ENCODE data around the gene OR56A1. TPM values are rescaled to one million over a fixed set of nuclear protein-coding genes. Genes with fewer than 3 reads are reported as not detected.
A peak's percentile ranks its signal among the peaks of the same experiment; 100 is the strongest.

Gene OR56A1
- total and polyA plus RNA-seq, 3 experiments from 2014 or later = not detected

GRCh38 chr11:6055569-6055968, 25.0 kb upstream of the OR56A1 start:
- H3K27me3 ChIP-seq (ENCODE audit: insufficient read depth, low read length, poor library complexity, severe bottlenecking) = no peaks in the 10 kb centered on the region
- Mint-ChIP-seq H3K36me3 (no peaks in the 10 kb centered on the region), H3K27me3 (peaks cover 16 to 29% of the 10 kb centered on the region in 2 donors), H3K27ac (no peak overlapping the region), H3K4me3 (no peak overlapping the region), H3K9me3 (no peaks in the 10 kb centered on the region), H3K4me1 (no peaks in the 10 kb centered on the region)
- no peaks in the 10 kb centered on the region for H3K36me3 ChIP-seq (ENCODE audit: insufficient read depth, low read length)
- no peak for DNase-seq
- no peaks in the 10 kb centered on the region for H3K4me1 ChIP-seq (ENCODE audit: insufficient read depth, low read length)
- no peak overlapping the region for H3K27ac ChIP-seq (ENCODE audit: low read depth, low read length)
- H3K4me3 ChIP-seq (ENCODE audit: low read length) = no peak overlapping the region
- H3K9me3 ChIP-seq (ENCODE audit: low read length) = no peaks in the 10 kb centered on the region
- POLR2A ChIA-PET = no interaction called here
- CTCF ChIA-PET = no interaction called here

DNA sequence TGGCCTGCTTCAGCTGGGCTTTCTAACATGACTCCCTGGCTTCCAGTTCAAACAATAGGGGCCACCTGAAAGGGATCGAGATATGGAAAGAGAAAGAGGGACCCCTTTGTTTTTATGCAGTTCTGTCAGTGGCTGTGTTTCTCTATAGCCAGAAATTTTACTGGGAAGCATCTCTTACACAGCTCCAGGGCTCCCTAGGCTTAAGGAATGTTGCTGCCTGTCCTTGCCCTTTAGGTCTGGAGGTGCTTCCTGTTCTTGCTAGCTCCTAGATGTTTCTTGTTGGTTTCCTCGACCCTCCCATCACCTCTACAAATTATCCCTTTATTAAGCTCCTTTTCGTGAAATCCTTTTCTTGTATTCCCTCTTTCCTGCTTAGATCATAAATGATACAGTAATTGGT, 21.8 kb upstream of the OR56A1 start:
- Histone ChIP-seq H3K27me3 (ENCODE audit: insufficient read depth, low read length, poor library complexity, severe bottlenecking) (no peaks in the 10 kb centered on the region), H3K4me3 (ENCODE audit: low read length) (no peak overlapping the region), H3K4me1 (ENCODE audit: insufficient read depth, low read length) (no peaks in the 10 kb centered on the region), H3K9me3 (ENCODE audit: low read length) (no peaks in the 10 kb centered on the region), H3K27ac (ENCODE audit: low read depth, low read length) (no peak overlapping the region), H3K36me3 (ENCODE audit: insufficient read depth, low read length) (no peaks in the 10 kb centered on the region)
- H3K27ac Mint-ChIP-seq = no peak overlapping the region
- ChIA-PET CTCF (no interaction called here), POLR2A (no interaction called here)
- H3K36me3 Mint-ChIP-seq = no peaks in the 10 kb centered on the region
- no peak for DNase-seq
- H3K4me3 Mint-ChIP-seq = no peak overlapping the region
- peaks cover 12 to 46% of the 10 kb centered on the region in 2 donors for H3K27me3 Mint-ChIP-seq
- H3K9me3 Mint-ChIP-seq = no peaks in the 10 kb centered on the region
- H3K4me1 Mint-ChIP-seq = no peaks in the 10 kb centered on the region

DNA sequence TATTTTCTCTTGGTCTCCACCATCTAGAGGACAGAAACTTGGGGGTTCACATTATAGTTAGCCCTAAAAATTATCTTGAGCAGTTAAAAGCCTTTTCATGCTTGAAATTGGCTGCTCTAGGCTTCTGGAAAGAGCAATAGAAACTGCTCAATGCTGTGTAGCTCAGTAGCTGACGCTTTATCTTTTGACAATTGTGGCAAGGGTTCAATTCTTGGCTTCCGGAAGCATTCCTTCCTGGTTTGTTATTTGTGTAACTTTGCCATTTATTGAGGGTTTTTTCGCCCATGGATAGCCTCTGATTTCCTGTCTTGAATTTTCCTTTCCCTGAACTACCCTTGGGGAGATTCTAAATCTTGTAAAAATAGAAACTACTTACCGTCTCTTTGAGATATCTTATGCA, 10.3 kb upstream of the OR56A1 start:
- Histone ChIP-seq H3K4me3 (ENCODE audit: low read length) (no peak overlapping the region), H3K9me3 (ENCODE audit: low read length) (no peaks in the 10 kb centered on the region), H3K4me1 (ENCODE audit: insufficient read depth, low read length) (no peaks in the 10 kb centered on the region), H3K27me3 (ENCODE audit: insufficient read depth, low read length, poor library complexity, severe bottlenecking) (no peaks in the 10 kb centered on the region), H3K27ac (ENCODE audit: low read depth, low read length) (no peak overlapping the region), H3K36me3 (ENCODE audit: insufficient read depth, low read length) (no peaks in the 10 kb centered on the region)
- CTCF ChIA-PET = no interaction called here
- Mint-ChIP-seq H3K36me3 (no peaks in the 10 kb centered on the region), H3K4me3 (no peak overlapping the region), H3K27ac (no peak overlapping the region), H3K9me3 (no peaks in the 10 kb centered on the region), H3K4me1 (no peaks in the 10 kb centered on the region), H3K27me3 (peaks cover 0 to 35% of the 10 kb centered on the region in 2 donors)
- no peak for DNase-seq
- POLR2A ChIA-PET = interaction anchor here (0.6 kb wide), 1 partner anchor 333 kb away, joined by 4 read pairs; no protein-coding TSS in a partner anchor

- Mint-ChIP-seq H3K27ac (no peak overlapping the region), H3K4me3 (no peak overlapping the region), H3K36me3 (no peaks in the 10 kb centered on the region), H3K4me1 (no peaks in the 10 kb centered on the region), H3K9me3 (no peaks in the 10 kb centered on the region), H3K27me3 (peaks cover 3 to 36% of the 10 kb centered on the region in 2 donors)
- CTCF ChIA-PET = no interaction called here
- H3K4me3 ChIP-seq (ENCODE audit: low read length) = no peak overlapping the region
- POLR2A ChIA-PET = no interaction called here
- H3K9me3 ChIP-seq (ENCODE audit: low read length) = no peaks in the 10 kb centered on the region
- no peaks in the 10 kb centered on the region for H3K36me3 ChIP-seq (ENCODE audit: insufficient read depth, low read length)
- no peak overlapping the region for H3K27ac ChIP-seq (ENCODE audit: low read depth, low read length)
- H3K27me3 ChIP-seq (ENCODE audit: insufficient read depth, low read length, poor library complexity, severe bottlenecking) = peaks cover 5% of the 10 kb centered on the region
- no peak for DNase-seq
- no peaks in the 10 kb centered on the region for H3K4me1 ChIP-seq (ENCODE audit: insufficient read depth, low read length)
Measured at GRCh38 chr11:6027501-6027900, 3.1 kb downstream of the OR56A1 start.

DNA sequence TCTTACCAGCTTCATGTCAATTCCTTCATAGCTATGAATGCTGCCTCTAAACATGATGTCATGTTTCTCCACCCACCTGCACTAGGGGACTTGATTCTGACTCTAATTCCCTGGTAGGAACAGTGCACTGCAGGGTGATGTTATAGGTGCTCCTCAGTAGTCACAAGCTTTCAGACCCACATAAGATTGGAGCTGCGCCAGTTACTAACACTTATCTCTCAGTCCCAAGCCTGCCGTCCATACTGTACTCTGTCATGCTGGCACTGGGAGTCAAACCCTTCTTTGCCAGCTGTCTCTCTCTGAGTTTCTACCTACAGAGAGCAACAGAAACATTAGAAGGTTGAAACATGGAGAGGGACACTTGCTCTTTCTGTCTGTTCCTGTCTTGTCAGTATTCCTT, 5.5 kb downstream of the OR56A1 start:
- H3K4me3 Mint-ChIP-seq = no peak overlapping the region
- ChIA-PET CTCF (no interaction called here), POLR2A (no interaction called here)
- Histone ChIP-seq H3K4me1 (ENCODE audit: insufficient read depth, low read length) (no peaks in the 10 kb centered on the region), H3K4me3 (ENCODE audit: low read length) (no peak overlapping the region), H3K9me3 (ENCODE audit: low read length) (no peaks in the 10 kb centered on the region), H3K27ac (ENCODE audit: low read depth, low read length) (no peak overlapping the region), H3K27me3 (ENCODE audit: insufficient read depth, low read length, poor library complexity, severe bottlenecking) (peaks cover 5% of the 10 kb centered on the region), H3K36me3 (ENCODE audit: insufficient read depth, low read length) (no peaks in the 10 kb centered on the region)
- H3K27me3 Mint-ChIP-seq = peaks cover 3 to 42% of the 10 kb centered on the region in 2 donors
- H3K36me3 Mint-ChIP-seq = no peaks in the 10 kb centered on the region
- no peak overlapping the region for H3K27ac Mint-ChIP-seq
- H3K9me3 Mint-ChIP-seq = no peaks in the 10 kb centered on the region
- H3K4me1 Mint-ChIP-seq = no peaks in the 10 kb centered on the region
- no peak for DNase-seq

DNA sequence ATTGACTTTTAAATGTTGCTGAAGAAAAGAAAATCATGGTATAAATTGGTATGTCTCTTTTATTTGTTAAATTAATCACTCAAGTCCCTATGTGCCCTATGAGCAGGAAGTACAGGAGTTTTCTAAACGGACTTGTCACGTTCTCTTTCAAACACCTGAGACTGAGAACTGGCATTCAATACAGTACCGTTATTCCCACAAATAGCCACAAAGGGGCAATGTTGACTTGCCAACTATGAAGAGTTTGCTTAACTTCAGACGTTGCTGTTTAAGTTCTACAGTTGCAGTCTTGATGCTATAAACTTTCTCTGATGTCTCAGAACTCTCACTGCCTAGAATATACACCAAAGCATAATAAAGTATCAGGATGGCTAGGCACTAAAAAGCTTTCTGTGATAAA, 7.6 kb downstream of the OR56A1 start:
- ChIA-PET POLR2A (no interaction called here), CTCF (interaction anchor here (0.8 to 2.7 kb wide), 4 partner anchors 292 to 340 kb away, joined by 3 to 7 read pairs (median 4); no protein-coding TSS in a partner anchor)
- H3K9me3 Mint-ChIP-seq = no peaks in the 10 kb centered on the region
- no peaks in the 10 kb centered on the region for H3K36me3 Mint-ChIP-seq
- H3K27ac Mint-ChIP-seq = no peak overlapping the region
- no peak overlapping the region for H3K27ac ChIP-seq (ENCODE audit: low read depth, low read length)
- DNase-seq = peak in 2 of 5 donors; percentile 9 to 15
- no peaks in the 10 kb centered on the region for H3K4me1 Mint-ChIP-seq
- no peak overlapping the region for H3K4me3 Mint-ChIP-seq
- no peaks in the 10 kb centered on the region for H3K36me3 ChIP-seq (ENCODE audit: insufficient read depth, low read length)
- H3K4me1 ChIP-seq (ENCODE audit: insufficient read depth, low read length) = no peaks in the 10 kb centered on the region
- peaks cover 9 to 42% of the 10 kb centered on the region in 2 donors for H3K27me3 Mint-ChIP-seq
- H3K27me3 ChIP-seq (ENCODE audit: insufficient read depth, low read length, poor library complexity, severe bottlenecking) = peaks cover 5% of the 10 kb centered on the region
- no peaks in the 10 kb centered on the region for H3K9me3 ChIP-seq (ENCODE audit: low read length)
- no peak overlapping the region for H3K4me3 ChIP-seq (ENCODE audit: low read length)

GRCh38 chr11:6013042-6013441, 17.5 kb downstream of the OR56A1 start:
- no peaks in the 10 kb centered on the region for H3K4me1 ChIP-seq (ENCODE audit: insufficient read depth, low read length)
- CTCF ChIA-PET = interaction anchor here (1.5 kb wide), 1 partner anchor 9 kb away, joined by 3 read pairs; no protein-coding TSS in a partner anchor
- H3K4me3 ChIP-seq (ENCODE audit: low read length) = no peak overlapping the region
- POLR2A ChIA-PET = no interaction called here
- no peak for DNase-seq
- H3K27ac Mint-ChIP-seq = peak overlapping the region in 1 of 8 donors; percentile 10
- peaks cover 18 to 41% of the 10 kb centered on the region in 2 donors for H3K27me3 Mint-ChIP-seq
- no peaks in the 10 kb centered on the region for H3K36me3 ChIP-seq (ENCODE audit: insufficient read depth, low read length)
- H3K27me3 ChIP-seq (ENCODE audit: insufficient read depth, low read length, poor library complexity, severe bottlenecking) = no peaks in the 10 kb centered on the region
- H3K9me3 Mint-ChIP-seq = peaks cover 14 to 18% (median 17%) of the 10 kb centered on the region in 5 donors
- no peak overlapping the region for H3K27ac ChIP-seq (ENCODE audit: low read depth, low read length)
- no peak overlapping the region for H3K4me3 Mint-ChIP-seq
- H3K9me3 ChIP-seq (ENCODE audit: low read length) = no peaks in the 10 kb centered on the region
- peaks cover 0 to 19% (median 0%) of the 10 kb centered on the region in 3 donors for H3K36me3 Mint-ChIP-seq
- H3K4me1 Mint-ChIP-seq = no peaks in the 10 kb centered on the region

DNA sequence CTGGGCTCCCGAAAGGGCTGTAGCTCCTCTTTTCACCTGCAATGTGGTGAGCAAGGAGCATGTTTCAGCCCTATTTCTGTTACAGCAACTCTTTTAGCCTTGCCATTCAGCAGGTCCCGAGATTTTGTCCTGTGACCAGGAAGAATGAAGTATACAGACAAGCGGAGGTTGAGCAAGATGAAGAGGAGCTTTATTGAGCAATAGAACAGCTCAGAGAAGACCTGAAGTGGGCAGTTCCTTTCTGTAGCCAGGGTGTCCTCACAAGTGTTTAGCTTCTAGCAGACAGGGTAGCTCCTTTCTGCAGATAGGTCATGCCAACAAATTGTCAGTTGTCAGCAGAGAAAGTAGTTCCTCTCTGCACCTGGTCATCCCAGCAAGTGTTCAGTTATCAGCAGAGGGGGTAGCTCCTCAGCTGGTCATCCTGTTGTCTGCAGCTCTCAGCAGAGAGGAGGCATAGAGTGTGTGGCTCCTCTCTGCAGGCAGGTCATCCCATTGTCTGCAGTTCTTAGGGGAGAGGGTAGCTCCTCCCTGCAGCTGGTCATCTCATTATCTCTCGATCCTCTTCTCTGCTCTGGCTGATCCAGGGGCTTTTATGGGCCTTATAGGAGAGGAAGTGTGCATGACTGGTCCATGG, 18.4 kb downstream of the OR56A1 start:
- Histone ChIP-seq H3K4me3 (ENCODE audit: low read length) (no peak overlapping the region), H3K27me3 (ENCODE audit: insufficient read depth, low read length, poor library complexity, severe bottlenecking) (no peaks in the 10 kb centered on the region), H3K36me3 (ENCODE audit: insufficient read depth, low read length) (no peaks in the 10 kb centered on the region), H3K9me3 (ENCODE audit: low read length) (no peaks in the 10 kb centered on the region), H3K27ac (ENCODE audit: low read depth, low read length) (no peak overlapping the region), H3K4me1 (ENCODE audit: insufficient read depth, low read length) (no peaks in the 10 kb centered on the region)
- Mint-ChIP-seq H3K4me1 (no peaks in the 10 kb centered on the region), H3K27ac (peak overlapping the region in 1 of 8 donors; percentile 10), H3K36me3 (peaks cover 0 to 18% (median 0%) of the 10 kb centered on the region in 3 donors), H3K4me3 (no peak overlapping the region), H3K9me3 (peaks cover 8 to 13% (median 11%) of the 10 kb centered on the region in 5 donors), H3K27me3 (peaks cover 18 to 40% of the 10 kb centered on the region in 2 donors)
- POLR2A ChIA-PET = no interaction called here
- no peak for DNase-seq
- CTCF ChIA-PET = interaction anchor here (1.5 kb wide), 1 partner anchor 10 kb away, joined by 3 read pairs; no protein-coding TSS in a partner anchor

Data from CD8-positive, alpha-beta memory T cell (primary cell).